ENCODE measurements around the gene DCTPP1.

DNA sequence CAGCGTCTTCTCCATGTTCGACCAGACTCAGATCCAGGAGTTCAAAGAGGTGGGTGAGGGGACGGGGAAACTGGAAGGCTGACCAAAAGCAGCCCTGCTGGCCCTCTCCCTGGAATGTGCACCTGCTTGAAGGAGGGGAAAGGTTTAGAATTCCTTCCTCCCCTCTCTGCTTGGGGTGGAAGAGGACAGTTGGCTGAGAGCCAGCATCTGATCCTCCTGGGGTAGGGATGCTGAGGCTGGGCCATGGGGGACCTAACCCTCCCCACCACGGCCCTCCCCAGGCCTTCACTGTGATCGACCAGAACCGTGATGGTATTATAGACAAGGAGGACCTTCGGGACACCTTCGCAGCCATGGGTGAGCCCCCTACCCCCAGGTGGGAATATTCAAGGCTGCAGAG is 54.0 kb downstream of the DCTPP1 start:
- TF ChIP-seq, protein P1, sequence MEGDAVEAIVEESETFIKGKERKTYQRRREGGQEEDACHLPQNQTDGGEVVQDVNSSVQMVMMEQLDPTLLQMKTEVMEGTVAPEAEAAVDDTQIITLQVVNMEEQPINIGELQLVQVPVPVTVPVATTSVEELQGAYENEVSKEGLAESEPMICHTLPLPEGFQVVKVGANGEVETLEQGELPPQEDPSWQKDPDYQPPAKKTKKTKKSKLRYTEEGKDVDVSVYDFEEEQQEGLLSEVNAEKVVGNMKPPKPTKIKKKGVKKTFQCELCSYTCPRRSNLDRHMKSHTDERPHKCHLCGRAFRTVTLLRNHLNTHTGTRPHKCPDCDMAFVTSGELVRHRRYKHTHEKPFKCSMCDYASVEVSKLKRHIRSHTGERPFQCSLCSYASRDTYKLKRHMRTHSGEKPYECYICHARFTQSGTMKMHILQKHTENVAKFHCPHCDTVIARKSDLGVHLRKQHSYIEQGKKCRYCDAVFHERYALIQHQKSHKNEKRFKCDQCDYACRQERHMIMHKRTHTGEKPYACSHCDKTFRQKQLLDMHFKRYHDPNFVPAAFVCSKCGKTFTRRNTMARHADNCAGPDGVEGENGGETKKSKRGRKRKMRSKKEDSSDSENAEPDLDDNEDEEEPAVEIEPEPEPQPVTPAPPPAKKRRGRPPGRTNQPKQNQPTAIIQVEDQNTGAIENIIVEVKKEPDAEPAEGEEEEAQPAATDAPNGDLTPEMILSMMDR (IDR thresholded peaks at IDR 0.05) = no peak
- TF ChIP-seq POLR2A (IDR thresholded peaks at IDR 0.05) = no peak
